Parathyroid adenoma (tissue), 2 donors: ENCODE measurements around the gene MEF2C.

Experiments
- H2AFZ ChIP-seq: fragments of 300-600 bp; sonication (generic); one replicate; pipeline ENCODE4 v1.7.0; 2017; ENCODE audit warnings: antibody characterized with exemption, mild to moderate bottlenecking
- H3K27ac ChIP-seq: fragments of 300-600 bp; sonication (generic); one replicate; pipeline ENCODE4 v1.7.0; 2017
- H3K27me3 ChIP-seq: fragments of 300-600 bp; sonication (generic); one replicate; pipeline ENCODE4 v1.7.0; 2017; ENCODE audit warnings: low read length; ENCODE audit not compliant: control insufficient read depth, insufficient read depth
- H3K36me3 ChIP-seq: fragments of 300-600 bp; sonication (generic); one replicate; pipeline ENCODE4 v1.7.0; 2017; ENCODE audit warnings: low read length; ENCODE audit not compliant: control insufficient read depth, insufficient read depth
- H3K4me1 ChIP-seq: fragments of 300-600 bp; sonication (generic); one replicate; pipeline ENCODE4 v1.7.0; 2017; ENCODE audit warnings: control low read depth
- H3K4me2 ChIP-seq: fragments of 300-600 bp; sonication (generic); one replicate; pipeline ENCODE4 v1.7.0; 2017; ENCODE audit warnings: low read length
- H3K4me3 ChIP-seq: fragments of 300-600 bp; sonication (generic); one replicate; pipeline ENCODE4 v1.7.0; 2017; ENCODE audit warnings: low read depth, low read length
- H3K79me2 ChIP-seq: fragments of 300-600 bp; sonication (generic); one replicate; pipeline ENCODE4 v1.7.0; 2017; ENCODE audit warnings: control low read depth
- H3K9ac ChIP-seq: fragments of 300-600 bp; sonication (generic); one replicate; pipeline ENCODE4 v1.7.0; 2017; ENCODE audit warnings: mild to moderate bottlenecking
- H3K9me3 ChIP-seq: fragments of 300-600 bp; sonication (generic); one replicate; pipeline ENCODE4 v1.7.0; 2017; ENCODE audit warnings: low read length; ENCODE audit not compliant: control insufficient read depth
- TF ChIP-seq, protein P1 (sequence below): fragments of 300-600 bp; sonication (generic); IDR thresholded peaks from one replicate; pipeline ENCODE4 v1.7.0; 2017; ENCODE audit warnings: antibody characterized with exemption, mild to moderate bottlenecking
- donor health status: primary hyperparathyroidism.

MEF2C gene

DNA sequence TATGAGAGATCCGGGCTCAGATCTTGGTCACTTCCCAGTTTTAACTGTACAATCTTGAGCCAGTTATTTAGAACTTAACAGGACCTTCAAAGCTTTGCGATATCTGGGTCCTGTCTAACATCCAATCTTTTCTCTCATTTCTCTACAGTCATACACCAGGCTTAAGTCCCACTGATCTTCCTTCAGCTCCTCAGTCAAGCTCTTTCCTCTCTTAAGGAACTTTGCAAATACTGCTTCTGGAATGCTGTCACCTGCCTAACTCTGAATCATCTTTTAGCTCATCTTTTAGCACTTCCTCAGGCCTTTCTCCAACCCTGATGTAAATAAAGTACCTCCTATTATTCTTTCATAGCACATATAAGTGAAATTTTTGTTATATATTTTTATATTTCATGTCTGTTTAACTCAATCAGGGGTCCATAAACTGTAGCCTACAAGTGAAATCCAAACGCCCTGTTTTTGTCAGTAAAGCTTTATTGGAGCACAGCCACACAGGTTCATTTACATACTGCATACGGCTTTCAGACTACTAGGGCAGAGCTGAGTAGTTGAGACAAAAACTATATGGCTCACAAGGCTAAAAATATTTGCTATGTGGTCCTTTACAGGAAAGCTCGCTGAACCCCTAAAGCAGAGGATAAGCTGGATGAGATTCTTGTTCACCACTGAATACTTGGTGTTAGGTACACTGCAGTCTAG, 63.5 kb downstream of the MEF2C start:
- no peak overlapping the region for H3K4me3 ChIP-seq
- H3K9ac ChIP-seq, result no peak overlapping the region
- H3K4me1 ChIP-seq, result no peaks in the 10 kb centered on the region
- no peaks in the 10 kb centered on the region for H3K79me2 ChIP-seq
- no peaks in the 10 kb centered on the region for H3K27me3 ChIP-seq
- TF ChIP-seq, protein P1, sequence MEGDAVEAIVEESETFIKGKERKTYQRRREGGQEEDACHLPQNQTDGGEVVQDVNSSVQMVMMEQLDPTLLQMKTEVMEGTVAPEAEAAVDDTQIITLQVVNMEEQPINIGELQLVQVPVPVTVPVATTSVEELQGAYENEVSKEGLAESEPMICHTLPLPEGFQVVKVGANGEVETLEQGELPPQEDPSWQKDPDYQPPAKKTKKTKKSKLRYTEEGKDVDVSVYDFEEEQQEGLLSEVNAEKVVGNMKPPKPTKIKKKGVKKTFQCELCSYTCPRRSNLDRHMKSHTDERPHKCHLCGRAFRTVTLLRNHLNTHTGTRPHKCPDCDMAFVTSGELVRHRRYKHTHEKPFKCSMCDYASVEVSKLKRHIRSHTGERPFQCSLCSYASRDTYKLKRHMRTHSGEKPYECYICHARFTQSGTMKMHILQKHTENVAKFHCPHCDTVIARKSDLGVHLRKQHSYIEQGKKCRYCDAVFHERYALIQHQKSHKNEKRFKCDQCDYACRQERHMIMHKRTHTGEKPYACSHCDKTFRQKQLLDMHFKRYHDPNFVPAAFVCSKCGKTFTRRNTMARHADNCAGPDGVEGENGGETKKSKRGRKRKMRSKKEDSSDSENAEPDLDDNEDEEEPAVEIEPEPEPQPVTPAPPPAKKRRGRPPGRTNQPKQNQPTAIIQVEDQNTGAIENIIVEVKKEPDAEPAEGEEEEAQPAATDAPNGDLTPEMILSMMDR, result no peak
- no peak overlapping the region for H3K27ac ChIP-seq
- H3K36me3 ChIP-seq, result no peaks in the 10 kb centered on the region
- H2AFZ ChIP-seq, result no peak overlapping the region
- H3K9me3 ChIP-seq, result no peaks in the 10 kb centered on the region
- H3K4me2 ChIP-seq, result no peak overlapping the region

DNA sequence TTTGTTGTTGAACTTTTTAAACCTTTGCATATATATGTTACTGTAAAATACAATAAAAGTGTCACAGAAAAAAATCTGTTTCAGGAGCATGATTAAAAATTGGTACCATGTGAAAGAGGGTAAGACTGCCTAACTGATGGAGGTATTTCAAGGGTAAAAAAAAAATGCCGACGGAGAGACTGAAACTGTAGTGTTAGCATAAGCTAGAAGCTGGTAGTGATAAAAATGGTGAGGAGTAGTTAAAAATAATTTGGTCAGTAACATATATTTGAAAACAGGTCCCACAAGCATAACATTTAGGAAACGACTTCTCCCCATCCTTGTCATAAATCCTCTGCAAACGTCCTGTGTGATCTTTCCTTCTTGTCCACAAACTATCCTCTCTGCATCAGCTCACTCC, 64.7 kb downstream of the MEF2C start:
- Histone ChIP-seq H3K27me3 (no peaks in the 10 kb centered on the region), H3K4me3 (no peak overlapping the region), H2AFZ (no peak overlapping the region), H3K27ac (no peak overlapping the region), H3K4me2 (no peak overlapping the region), H3K4me1 (no peaks in the 10 kb centered on the region), H3K36me3 (no peaks in the 10 kb centered on the region), H3K79me2 (no peaks in the 10 kb centered on the region), H3K9ac (no peak overlapping the region), H3K9me3 (no peaks in the 10 kb centered on the region)
- TF ChIP-seq, protein P1, result no peak

DNA sequence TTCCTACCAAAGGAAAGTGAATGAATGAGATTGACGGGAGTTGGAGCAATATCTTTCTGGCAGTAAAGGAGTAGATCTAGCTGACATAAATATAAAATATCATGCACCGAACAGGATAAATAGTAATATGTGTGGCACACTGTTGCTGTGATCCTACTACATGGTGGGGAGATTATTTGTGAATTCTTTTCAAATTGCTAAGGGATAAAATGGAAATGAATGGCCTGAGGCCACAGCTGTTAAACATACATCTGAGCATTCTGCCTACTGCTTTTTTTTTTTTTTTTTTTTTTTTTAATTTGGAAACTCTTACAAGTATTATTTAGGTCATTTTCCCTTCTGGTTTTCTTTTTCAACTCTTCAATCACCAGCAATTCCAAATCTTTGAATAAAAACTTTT, 66.8 kb downstream of the MEF2C start:
- H3K4me3 ChIP-seq, result no peak overlapping the region
- H3K27me3 ChIP-seq, result no peaks in the 10 kb centered on the region
- no peak overlapping the region for H2AFZ ChIP-seq
- no peaks in the 10 kb centered on the region for H3K9me3 ChIP-seq
- no peak overlapping the region for H3K9ac ChIP-seq
- TF ChIP-seq, protein P1, result no peak
- H3K27ac ChIP-seq, result no peak overlapping the region
- H3K4me2 ChIP-seq, result no peak overlapping the region
- H3K79me2 ChIP-seq, result no peaks in the 10 kb centered on the region
- H3K36me3 ChIP-seq, result no peaks in the 10 kb centered on the region
- H3K4me1 ChIP-seq, result no peaks in the 10 kb centered on the region

GRCh38 chr5:88815050-88815789, 67.8 kb downstream of the MEF2C start:
- Histone ChIP-seq H3K9me3 (no peaks in the 10 kb centered on the region), H2AFZ (no peak overlapping the region), H3K4me2 (no peak overlapping the region), H3K79me2 (no peaks in the 10 kb centered on the region), H3K27me3 (no peaks in the 10 kb centered on the region), H3K9ac (no peak overlapping the region), H3K4me1 (no peaks in the 10 kb centered on the region), H3K27ac (no peak overlapping the region), H3K36me3 (no peaks in the 10 kb centered on the region), H3K4me3 (no peak overlapping the region)
- TF ChIP-seq, protein P1, result no peak
